GM19324 (cell line): ENCODE measurements around the gene ATP13A2.

Source experiments
- ATAC-seq: cut with Tn5 transposase; IDR thresholded peaks from one replicate; pipeline ENCODE4 v1.9.1; 2021; ENCODE audit warnings: mild to moderate bottlenecking, moderate library complexity; ENCODE audit not compliant: unreplicated experiment, low FRiP score

Gene ATP13A2, protein sequence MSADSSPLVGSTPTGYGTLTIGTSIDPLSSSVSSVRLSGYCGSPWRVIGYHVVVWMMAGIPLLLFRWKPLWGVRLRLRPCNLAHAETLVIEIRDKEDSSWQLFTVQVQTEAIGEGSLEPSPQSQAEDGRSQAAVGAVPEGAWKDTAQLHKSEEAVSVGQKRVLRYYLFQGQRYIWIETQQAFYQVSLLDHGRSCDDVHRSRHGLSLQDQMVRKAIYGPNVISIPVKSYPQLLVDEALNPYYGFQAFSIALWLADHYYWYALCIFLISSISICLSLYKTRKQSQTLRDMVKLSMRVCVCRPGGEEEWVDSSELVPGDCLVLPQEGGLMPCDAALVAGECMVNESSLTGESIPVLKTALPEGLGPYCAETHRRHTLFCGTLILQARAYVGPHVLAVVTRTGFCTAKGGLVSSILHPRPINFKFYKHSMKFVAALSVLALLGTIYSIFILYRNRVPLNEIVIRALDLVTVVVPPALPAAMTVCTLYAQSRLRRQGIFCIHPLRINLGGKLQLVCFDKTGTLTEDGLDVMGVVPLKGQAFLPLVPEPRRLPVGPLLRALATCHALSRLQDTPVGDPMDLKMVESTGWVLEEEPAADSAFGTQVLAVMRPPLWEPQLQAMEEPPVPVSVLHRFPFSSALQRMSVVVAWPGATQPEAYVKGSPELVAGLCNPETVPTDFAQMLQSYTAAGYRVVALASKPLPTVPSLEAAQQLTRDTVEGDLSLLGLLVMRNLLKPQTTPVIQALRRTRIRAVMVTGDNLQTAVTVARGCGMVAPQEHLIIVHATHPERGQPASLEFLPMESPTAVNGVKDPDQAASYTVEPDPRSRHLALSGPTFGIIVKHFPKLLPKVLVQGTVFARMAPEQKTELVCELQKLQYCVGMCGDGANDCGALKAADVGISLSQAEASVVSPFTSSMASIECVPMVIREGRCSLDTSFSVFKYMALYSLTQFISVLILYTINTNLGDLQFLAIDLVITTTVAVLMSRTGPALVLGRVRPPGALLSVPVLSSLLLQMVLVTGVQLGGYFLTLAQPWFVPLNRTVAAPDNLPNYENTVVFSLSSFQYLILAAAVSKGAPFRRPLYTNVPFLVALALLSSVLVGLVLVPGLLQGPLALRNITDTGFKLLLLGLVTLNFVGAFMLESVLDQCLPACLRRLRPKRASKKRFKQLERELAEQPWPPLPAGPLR

DNA sequence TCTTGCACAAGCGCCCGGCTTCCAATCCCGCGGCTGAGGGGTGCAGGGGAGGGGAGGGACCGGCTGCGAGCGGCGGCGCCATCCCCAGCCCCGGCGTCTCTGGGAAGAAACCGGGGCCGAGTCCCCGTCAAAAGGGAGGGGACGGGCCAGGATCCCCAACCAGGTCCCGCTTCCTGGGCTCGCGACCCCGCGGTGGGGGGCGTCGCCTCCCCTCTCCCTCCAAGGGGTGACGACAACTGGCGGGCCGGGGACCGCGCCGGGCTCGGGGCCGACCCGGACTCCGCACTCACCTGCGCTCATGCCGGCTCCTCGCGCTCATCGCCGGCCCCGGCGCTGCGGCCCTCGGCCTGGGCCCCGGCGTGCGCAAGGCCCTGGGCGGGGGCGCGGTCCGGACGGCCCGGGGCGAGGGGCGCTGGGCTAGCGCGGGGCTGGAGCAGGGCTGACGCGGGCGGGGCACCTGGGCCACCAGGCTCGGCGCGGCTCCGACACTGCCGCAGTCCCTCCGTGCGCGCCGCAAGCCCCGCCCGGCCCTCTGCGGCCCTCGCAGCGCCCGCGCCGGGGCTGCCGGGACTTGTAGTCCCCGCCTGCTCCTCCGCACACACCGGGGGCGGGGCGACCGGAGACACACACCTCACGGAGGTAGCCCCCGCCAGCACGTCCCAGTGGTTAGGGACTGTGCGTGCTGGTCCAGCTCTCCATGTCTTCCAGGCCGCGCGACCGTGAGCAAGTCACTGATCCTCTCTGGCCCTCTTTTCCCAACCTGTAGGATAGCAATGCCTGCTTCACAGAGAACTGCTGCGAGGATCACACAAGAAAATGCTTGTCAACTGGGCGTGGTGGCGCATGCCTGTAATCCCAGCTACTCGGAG lies at the start of gene ATP13A2:
TSS of gene ATP13A2 (minus strand) at position 490 of the 869 bp plus-strand sequence. CDS start at position 300, 190 bp downstream.
- peak; percentile 77 for ATAC-seq

DNA sequence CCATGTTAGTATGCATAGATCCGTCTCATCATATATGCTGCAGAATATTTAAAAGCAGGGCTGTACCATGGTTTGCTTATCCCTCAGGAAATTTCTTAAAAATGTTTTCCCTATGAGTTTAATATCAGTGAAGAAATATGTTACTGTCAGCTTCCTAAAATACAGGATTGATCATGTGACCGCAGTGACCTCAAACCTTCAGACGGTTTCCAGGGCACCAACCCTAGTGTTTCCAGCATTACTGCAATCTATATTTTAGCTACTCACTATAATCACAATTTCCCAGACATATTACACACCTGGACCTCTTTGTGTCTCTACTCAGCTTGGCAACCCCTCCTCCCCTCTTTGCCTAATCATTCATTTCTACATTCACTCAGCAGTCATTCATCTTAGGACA lies 49.8 kb upstream of the ATP13A2 start:
- ATAC-seq = no peak

DNA sequence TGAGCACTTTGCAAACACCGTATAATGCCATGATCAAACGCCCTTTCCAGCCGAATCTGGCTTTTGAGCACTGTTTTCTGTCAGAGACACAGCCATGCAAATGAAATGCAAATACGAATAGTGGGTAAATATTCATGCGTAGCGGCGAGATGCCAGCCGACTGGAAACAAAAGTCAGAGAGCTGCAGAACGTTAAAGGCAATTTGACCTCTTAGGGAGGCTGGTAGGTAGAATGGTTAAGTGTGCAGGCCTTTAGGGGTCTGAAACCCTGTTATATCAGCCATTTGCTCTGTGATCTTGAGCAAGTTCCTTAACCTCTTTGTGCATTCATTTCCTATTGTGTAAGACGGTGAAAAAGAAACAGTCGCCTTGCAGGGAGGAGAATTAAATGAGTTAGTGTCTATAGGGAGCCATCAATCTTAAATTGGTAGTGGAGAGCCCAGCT lies 48.6 kb upstream of the ATP13A2 start:
- peak; percentile 20 for ATAC-seq

DNA sequence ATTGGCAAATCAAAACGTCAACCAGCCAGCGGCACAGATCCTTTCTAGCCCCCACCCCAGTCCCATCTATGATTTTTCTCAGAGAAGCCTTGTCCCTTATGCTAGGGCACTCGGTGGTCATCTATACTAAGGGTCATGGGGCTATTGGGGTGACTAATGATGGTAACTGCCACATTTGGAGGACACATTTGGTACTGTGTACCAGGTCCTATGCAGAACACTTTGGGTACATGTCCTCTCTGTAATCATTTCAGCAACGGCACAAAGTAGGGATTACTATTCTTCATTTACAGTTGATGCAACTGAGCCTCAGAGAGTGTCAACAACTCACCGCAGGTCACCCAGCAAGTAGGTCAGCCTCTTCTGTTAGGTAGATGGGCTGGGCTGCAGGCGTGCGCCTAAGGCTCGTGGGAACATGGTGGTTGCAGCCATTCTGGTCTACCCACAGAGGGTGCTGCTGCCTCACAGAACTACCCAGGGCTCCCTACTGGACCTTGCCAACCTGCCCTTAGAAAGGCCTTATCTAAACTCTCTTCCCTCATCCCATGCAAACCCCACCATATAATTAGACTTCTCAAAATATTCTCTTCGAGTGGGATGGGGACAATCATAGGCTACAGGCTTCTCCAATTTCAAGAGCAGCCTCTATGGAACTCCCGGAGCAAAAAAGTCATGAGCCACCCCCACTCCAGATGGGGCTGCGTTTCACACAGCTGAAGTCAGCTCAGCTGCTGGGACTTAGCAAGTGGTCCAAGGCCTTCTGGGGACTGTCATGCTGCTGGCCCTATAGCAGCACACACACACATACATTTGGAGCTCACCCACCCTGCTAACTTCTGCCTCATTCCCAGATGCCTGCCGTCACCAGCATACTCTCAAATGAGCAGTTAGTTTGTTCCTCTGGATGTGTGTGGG lies 47.9 kb upstream of the ATP13A2 start:
- peak; percentile 51 for ATAC-seq

DNA sequence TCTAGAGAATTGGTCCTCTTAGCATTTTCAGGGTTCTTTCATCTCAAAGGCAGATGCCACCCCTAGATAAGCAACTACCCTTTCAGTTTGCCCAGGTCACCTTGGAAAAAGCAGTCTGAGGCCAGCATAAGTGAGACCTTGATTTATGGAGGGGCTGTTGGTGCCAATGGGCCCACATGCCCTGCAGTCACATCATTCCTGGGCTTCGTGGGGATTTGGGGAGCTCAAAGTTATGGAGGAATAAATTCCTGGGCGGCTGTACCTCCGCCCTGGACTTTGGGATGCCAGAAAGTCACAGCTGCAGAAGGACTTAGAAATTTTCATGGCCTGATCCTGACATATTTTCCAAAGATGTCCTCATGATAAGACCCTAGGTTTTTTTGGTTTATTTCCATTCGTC lies 44.8 kb upstream of the ATP13A2 start:
- ATAC-seq = no peak

DNA sequence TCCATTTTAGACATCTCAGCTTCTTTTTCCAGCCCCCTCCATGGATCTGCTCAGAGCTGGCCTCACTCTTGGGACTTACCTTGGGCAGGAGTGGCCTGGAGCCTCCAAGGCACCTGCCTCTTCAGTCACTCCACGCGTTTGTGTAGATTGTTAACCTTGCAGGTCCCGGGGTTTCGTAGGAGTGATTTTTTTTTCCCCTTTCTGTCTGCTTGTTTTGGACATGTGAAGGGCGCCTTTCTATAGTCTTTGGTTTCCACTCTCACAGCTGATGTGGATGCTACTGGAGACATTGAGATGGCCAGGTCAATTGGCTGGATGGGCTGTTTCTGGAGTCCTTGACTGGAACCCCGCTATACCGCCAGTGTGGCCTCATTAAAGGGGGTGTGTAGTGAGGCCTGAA lies 44.1 kb upstream of the ATP13A2 start:
- ATAC-seq = no peak

DNA sequence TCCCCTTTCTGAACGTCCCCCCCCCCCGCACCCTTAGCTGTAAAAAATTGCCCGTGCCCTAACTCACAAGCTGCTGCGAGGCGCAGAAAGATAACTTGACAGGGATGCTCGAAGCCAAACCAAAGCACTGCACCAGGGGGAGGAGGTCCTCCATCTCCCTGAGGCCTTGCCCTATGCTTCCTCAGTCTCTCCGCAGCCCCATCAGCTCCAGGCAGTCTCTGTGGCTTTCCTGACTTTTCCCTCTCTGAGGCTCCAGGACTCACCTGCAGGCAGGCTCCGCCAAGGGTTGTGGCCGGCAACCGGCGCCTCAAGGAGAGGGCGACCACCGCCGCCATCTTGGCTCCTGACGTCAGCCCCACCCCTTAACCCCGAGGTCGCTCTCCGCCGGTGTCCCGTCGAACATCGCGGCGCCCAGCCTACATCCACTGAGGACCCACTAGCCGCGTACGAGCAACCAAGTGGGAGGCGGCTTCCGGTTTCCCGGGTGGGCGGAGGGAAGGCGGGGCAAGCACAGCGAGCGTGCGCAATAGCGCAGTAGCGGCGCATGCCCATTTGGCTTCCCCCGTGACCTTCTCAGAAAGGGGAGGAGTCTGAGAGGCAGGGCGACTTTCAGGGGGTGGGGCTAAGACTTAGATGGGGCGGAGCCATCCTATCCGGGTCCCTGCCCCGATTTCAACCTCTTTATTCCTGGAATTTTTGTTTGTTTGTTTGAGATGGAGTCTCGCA lies 42.1 kb upstream of the ATP13A2 start, which contains the start of gene SDHB:
TSS of gene SDHB (minus strand) at position 348 of the 726 bp plus-strand sequence. CDS start at position 335, 13 bp downstream.
- ATAC-seq = peak; percentile 99

DNA sequence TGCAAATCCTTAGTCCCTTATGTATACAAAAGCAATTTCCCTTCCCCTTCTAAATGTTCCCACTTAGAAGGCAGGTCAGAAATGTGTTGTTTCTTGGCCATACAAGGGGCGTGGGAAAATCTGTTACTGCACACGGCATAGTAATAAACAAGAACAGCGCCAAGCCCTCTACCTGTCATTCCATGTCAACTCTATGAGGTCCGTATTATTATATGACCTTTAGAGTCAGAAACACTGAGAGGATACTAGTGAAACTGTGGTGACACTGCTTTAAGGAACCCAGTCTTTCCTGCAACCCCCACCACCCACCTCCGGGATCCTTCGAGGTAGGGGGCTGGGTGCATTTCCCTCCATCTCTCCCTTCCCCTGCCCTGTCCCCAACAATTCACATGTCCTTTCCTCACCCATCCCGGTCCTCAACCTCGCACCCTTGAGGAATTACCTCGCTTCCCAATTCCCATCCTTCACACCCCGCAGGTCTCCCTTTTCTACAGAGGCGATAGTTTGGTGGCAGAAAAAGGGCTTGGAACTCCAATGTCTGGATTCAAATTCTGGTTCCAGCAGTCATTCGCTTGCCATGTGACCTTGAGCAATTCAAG lies 41.5 kb upstream of the ATP13A2 start:
- ATAC-seq = no peak

DNA sequence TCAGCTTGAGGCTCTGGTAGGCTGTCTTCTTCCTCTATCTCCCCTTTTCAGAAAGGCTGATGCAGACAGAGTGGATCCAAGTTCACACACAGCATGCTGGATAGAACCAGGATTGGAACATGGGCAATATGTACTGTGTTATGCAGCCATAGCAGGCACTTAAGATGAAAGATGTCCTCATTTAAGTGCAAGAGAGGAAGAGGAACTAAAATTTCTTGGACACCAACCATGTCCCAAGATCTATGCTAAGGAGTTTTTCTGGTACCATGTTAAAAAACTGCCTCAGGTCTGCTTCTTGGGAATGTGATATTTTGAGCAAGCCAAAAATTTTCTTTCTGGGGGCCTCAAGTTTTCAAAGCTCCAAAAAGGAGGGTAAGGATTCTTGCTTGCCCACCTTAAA lies 40.9 kb upstream of the ATP13A2 start:
- no peak for ATAC-seq

DNA sequence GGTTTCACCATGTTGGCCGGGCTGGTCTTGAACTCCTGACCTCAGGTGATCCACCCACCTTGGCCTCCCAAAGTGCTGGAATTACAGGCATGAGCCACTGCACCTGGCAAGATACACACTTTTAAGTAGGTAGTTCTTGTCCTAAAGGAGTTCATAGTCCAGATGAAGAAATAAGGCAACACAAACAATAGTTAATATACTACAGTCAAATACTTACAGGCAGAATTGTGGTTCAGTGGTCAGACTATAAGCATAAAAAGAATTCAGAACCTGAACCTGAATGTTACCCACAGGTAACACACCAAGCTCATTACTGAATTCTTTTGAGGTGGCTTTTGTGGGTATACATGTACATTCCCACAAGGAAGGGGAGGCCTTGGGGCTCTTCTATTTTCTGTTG lies 40.3 kb upstream of the ATP13A2 start:
- no peak for ATAC-seq

DNA sequence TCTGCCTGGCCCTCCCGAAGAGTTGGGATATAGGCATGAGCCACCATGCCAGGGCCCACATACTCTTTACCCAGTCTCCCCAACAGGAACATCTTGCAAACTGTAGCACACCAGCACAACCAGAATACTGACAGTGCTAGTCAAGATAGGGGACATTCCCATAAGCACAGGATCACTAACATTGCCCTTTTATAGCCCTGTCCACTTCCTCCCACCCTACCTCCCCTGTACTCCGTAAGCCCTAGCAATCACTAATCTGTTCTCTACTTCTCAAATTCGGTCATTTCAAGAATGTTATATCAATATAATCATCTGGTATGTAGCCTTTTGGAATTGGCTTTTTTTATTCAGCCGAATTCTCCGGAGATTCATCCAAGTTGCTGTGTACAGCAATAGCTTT lies 36.2 kb upstream of the ATP13A2 start:
- ATAC-seq = no peak

DNA sequence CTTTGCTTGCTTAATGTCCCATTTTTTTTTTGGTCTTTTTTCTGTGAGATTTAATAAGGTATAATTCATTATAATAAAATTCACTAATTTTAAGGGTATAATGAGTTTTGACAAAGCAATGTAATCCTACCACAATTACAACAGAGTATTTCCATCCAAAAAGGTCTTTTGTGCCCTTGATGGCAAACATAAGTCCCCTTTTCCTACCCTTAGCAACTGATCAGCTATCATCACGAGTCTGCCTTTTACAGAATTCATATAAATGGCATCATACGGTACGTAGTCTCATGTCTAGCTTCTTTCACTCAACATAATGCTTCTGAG lies 34.6 kb upstream of the ATP13A2 start:
- no peak for ATAC-seq

DNA sequence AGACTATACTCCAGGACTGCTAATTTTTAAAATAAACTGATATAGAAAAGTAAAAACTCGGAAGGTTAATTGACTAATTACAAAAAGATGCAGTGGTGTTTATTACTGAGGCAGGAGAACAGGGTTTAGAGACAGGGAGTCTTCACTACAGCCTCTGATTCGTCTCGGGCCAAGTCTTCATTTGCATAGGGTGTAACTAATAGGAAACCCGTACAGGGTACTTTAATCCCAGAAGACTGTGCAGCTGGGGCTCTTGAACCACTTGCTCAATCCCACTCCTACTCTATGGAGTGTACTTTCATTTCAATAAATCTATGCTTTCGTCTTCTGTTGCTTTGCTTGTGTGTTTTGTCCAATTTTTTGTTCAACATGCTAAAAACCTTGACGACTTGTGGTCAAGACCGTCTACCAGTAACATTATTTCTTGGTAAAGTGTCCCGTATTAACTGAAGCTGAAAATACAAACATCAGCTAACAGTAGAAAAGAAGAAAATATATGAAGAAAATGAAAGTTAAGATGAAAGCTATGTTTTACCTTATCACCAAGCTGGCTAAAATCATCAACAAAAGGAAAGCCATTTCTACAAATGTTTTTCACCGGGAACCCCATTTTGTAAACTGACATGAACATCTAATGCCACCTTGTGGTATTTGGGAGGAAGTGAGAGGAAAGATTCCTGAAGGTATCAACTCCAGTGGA lies 34.1 kb upstream of the ATP13A2 start:
- no peak for ATAC-seq

DNA sequence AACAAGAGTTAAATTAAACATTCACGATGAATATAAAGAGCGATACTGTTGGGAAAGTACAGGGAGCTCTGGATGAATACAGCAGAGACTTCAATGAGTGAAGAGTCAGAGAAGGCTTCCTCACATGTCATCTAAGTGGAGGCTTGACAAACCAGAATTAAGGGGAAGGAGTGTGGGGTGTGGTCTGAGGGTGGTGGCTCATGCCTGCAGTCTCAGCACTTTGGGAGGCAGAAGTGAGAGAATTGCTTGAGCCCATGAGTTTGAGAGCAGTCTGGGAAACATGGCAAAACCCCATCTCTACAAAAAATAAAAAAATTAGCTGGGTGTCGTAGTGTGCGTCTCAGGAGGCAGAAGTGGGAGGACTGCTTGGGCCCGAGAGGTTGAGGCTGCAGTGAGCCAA lies 33.4 kb upstream of the ATP13A2 start:
- ATAC-seq = no peak

DNA sequence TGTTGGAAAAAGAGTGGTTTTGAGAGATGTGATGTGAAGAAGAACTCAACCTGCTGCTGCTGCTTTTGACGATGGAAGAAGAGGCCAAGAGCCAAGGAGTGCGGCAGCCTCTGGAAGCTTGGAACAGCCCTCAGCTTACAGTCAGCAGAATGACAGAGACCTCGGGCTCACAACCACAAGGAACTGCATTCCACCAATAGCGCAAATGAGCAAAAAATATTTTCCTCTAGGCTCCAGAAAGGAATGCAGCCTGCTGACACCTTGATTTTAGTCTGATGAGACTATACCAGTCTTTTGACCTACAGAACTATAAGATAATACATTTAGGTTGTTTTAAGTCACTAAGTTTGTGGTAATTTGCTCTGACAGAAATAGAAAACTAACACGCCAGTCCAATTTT lies 31.9 kb upstream of the ATP13A2 start:
- no peak for ATAC-seq

DNA sequence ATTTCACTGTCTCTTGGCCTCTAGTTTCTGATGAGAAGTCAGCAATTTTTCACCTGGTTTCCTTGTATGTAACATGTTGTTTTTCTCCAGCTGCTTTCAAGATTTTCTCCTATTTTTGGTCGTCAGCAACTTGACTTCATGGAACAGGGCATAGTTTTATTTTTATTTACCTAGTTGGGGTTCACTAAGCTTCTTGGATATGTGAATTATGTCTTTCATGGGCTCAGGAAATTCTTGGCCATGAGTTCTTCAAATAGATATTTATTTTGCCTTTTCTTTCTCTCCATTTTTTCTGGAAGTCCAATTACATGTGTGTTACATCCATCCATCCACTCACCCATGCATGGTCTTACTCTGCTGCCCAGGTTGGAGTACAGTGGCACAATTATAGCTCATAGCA lies 28.4 kb upstream of the ATP13A2 start:
- no peak for ATAC-seq

DNA sequence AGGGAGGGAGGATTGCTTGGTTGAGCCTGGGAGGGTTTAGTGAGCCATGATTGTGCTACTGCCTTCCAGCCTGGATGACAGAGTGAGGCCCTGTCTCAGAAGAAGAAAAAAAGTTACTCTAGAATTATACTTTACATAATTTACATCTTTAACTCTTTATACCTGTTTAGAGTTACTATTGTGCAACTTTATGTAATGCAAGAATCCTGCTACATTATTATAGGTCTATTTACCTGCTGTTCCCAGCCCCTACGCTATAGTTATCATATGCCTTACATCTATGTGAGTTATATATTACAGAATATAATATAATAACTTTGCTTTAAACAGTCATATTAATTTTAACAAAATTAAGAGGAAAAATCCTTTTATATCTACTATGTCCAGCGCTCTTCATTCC lies 27.8 kb upstream of the ATP13A2 start:
- no peak for ATAC-seq
